Measurements from ENCODE around the gene THRSP.

Gene THRSP

GRCh38 chr11:78100676-78101472 is 37.2 kb downstream of the THRSP start:
- DNase-seq (ENCODE audit: low read depth), result peak; percentile 42
- no peak for TF ChIP-seq CTCF (conservative IDR thresholded peaks at IDR 0.05; ENCODE audit: low read depth, low read length)
- H3K4me3 ChIP-seq (ENCODE audit: low read depth, low read length), result no peak overlapping the region

GRCh38 chr11:78109081-78110015 is 45.7 kb downstream of the THRSP start:
- no peak overlapping the region for H3K4me3 ChIP-seq (ENCODE audit: low read depth, low read length)
- DNase-seq (ENCODE audit: low read depth), result no peak
- TF ChIP-seq CTCF (conservative IDR thresholded peaks at IDR 0.05; ENCODE audit: low read depth, low read length), result no peak

GRCh38 chr11:78110351-78110750 is 46.7 kb downstream of the THRSP start:
- no peak overlapping the region for H3K4me3 ChIP-seq (ENCODE audit: low read depth, low read length)
- DNase-seq (ENCODE audit: low read depth), result peak; percentile 9
- no peak for TF ChIP-seq CTCF (conservative IDR thresholded peaks at IDR 0.05; ENCODE audit: low read depth, low read length)

- DNase-seq (ENCODE audit: low read depth), result peak; percentile 7
- no peak overlapping the region for H3K4me3 ChIP-seq (ENCODE audit: low read depth, low read length)
- TF ChIP-seq CTCF (conservative IDR thresholded peaks at IDR 0.05; ENCODE audit: low read depth, low read length), result no peak
Measured at GRCh38 chr11:78110830-78111229, 47.2 kb downstream of the THRSP start.

GRCh38 chr11:78111298-78111697 is 47.6 kb downstream of the THRSP start:
- no peak overlapping the region for H3K4me3 ChIP-seq (ENCODE audit: low read depth, low read length)
- TF ChIP-seq CTCF (conservative IDR thresholded peaks at IDR 0.05; ENCODE audit: low read depth, low read length), result no peak
- no peak for DNase-seq (ENCODE audit: low read depth)

GRCh38 chr11:78112582-78113275 is 49.1 kb downstream of the THRSP start:
- no peak overlapping the region for H3K4me3 ChIP-seq (ENCODE audit: low read depth, low read length)
- TF ChIP-seq CTCF (conservative IDR thresholded peaks at IDR 0.05; ENCODE audit: low read depth, low read length), result no peak
- no peak for DNase-seq (ENCODE audit: low read depth)
